RWPE2 (cell line): ENCODE measurements around the gene RASGRF2.

Experiments
- ATAC-seq: fragments of 200-7000 bp; cut with Tn5 transposase; 3 replicates; pipeline ENCODE4 v1.9.1; 2021; ENCODE audit warnings: low read depth
- DNase-seq: peaks from one replicate; pipeline ENCODE4 v3.0.0-alpha.2; 2020; ENCODE audit warnings: low spot score
- H3K27ac ChIP-seq: fragments of 450-650 bp; 2 replicates; pipeline ENCODE4 v1.5.1; 2017; ENCODE audit warnings: mild to moderate bottlenecking; ENCODE audit not compliant: poor library complexity, severe bottlenecking
- H3K27me3 ChIP-seq: fragments of 250-450 bp; sonication (Bioruptor Pico); 2 replicates; pipeline ENCODE4 v1.5.1; 2021; ENCODE audit warnings: mild to moderate bottlenecking, moderate library complexity; ENCODE audit not compliant: insufficient read depth, poor library complexity, severe bottlenecking
- H3K36me3 ChIP-seq: fragments of 250-450 bp; sonication (Bioruptor Pico); 2 replicates; pipeline ENCODE4 v1.5.1; 2020; ENCODE audit warnings: low read depth, mild to moderate bottlenecking, moderate library complexity
- H3K4me1 ChIP-seq: fragments of 250-450 bp; sonication (Bioruptor Pico); 2 replicates; pipeline ENCODE4 v1.5.1; 2021; ENCODE audit warnings: mild to moderate bottlenecking, moderate library complexity; ENCODE audit not compliant: insufficient read depth, poor library complexity, severe bottlenecking
- H3K4me3 ChIP-seq: fragments of 250-450 bp; sonication (Bioruptor Pico); 2 replicates; pipeline ENCODE4 v1.5.1; 2021; ENCODE audit warnings: mild to moderate bottlenecking, moderate library complexity; ENCODE audit not compliant: severe bottlenecking
- H3K9me3 ChIP-seq: fragments of 250-450 bp; sonication (Bioruptor Pico); 2 replicates; pipeline ENCODE4 v1.5.1; 2021; ENCODE audit warnings: mild to moderate bottlenecking, moderate library complexity; ENCODE audit not compliant: severe bottlenecking
- TF ChIP-seq, protein P1 (sequence below): fragments of 450-650 bp; IDR thresholded peaks from one replicate; pipeline ENCODE4 v1.5.1; 2017; ENCODE audit warnings: mild to moderate bottlenecking, moderate library complexity; ENCODE audit not compliant: poor library complexity, severe bottlenecking

RASGRF2 gene

DNA sequence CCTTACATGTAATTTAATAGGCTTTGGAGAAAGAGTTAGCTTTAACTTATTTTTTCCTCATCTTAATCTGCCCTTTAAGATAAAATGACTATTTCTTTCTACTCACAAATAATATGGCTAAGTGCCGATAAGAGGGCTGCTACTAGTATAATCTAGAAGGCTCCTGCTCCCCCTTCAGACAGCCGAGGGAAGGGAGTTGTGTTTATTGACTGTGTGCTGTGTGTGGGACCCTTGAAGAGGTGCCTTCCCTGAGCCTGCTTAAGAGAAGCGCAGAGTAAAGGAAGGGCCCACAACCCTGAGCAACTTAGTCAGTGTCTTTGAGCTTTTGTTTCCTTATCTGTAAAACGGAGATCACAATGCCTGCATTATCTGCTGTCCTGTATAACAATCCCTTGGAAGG, 244.9 kb downstream of the RASGRF2 start:
- Histone ChIP-seq H3K4me1 (no peaks in the 10 kb centered on the region), H3K36me3 (no peaks in the 10 kb centered on the region), H3K27me3 (no peaks in the 10 kb centered on the region), H3K9me3 (no peaks in the 10 kb centered on the region), H3K27ac (no peak overlapping the region), H3K4me3 (no peak overlapping the region)
- ATAC-seq (no peak), DNase-seq (no peak)
- TF ChIP-seq, protein P1, sequence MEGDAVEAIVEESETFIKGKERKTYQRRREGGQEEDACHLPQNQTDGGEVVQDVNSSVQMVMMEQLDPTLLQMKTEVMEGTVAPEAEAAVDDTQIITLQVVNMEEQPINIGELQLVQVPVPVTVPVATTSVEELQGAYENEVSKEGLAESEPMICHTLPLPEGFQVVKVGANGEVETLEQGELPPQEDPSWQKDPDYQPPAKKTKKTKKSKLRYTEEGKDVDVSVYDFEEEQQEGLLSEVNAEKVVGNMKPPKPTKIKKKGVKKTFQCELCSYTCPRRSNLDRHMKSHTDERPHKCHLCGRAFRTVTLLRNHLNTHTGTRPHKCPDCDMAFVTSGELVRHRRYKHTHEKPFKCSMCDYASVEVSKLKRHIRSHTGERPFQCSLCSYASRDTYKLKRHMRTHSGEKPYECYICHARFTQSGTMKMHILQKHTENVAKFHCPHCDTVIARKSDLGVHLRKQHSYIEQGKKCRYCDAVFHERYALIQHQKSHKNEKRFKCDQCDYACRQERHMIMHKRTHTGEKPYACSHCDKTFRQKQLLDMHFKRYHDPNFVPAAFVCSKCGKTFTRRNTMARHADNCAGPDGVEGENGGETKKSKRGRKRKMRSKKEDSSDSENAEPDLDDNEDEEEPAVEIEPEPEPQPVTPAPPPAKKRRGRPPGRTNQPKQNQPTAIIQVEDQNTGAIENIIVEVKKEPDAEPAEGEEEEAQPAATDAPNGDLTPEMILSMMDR: no peak

DNA sequence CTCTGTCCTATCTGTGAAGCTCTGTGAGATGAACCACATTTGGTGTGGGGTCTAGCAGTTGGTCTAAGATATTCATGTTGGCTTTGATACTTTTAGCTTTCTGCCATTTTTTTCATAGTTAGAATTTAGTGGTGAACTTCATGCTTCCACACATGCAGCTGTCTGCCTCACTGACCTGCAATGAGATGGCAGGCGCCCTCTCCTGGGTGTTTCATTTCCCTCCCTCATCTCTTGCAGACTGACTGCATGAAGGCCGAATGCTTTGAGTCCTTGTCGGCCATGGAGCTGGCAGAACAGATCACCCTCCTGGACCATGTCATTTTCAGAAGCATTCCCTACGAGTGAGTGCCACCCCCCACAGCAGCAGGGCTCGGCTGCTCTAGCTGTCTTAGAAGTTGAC, 246.8 kb downstream of the RASGRF2 start:
- no peak for DNase-seq
- TF ChIP-seq, protein P1: peak; percentile 25
- Histone ChIP-seq H3K9me3 (no peaks in the 10 kb centered on the region), H3K4me1 (no peaks in the 10 kb centered on the region), H3K4me3 (no peak overlapping the region), H3K27me3 (no peaks in the 10 kb centered on the region), H3K36me3 (no peaks in the 10 kb centered on the region), H3K27ac (no peak overlapping the region)
- 0 out of 3 replicates have a peak, but pooled peaks have one; percentile 33 for ATAC-seq

DNA sequence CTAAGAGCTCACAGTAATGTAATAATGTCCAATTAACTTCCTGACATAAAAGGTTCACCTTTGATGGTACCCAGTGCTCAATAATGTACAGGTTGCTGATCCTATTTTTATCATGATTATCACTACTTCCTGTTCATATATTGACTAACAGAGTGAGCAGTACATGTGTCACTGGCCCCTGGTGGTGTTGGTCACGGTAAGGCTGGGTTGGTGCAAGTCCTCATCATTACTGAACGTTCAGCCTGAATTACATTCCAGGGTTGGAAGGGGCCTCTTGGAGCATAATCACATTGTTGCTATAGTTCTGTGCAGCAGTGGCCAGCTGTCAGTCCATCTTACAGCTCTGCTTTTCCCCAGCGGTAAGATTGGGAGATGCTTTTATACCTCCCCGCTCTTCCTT, 248.7 kb downstream of the RASGRF2 start:
- no peak for DNase-seq
- no peak overlapping the region for H3K27ac ChIP-seq
- H3K4me1 ChIP-seq: no peaks in the 10 kb centered on the region
- H3K27me3 ChIP-seq: no peaks in the 10 kb centered on the region
- no peaks in the 10 kb centered on the region for H3K36me3 ChIP-seq
- no peaks in the 10 kb centered on the region for H3K9me3 ChIP-seq
- ATAC-seq: peak; percentile 75
- no peak overlapping the region for H3K4me3 ChIP-seq
- TF ChIP-seq, protein P1: no peak

GRCh38 chr5:81209386-81209785, 249.2 kb downstream of the RASGRF2 start:
- Histone ChIP-seq H3K27me3 (no peaks in the 10 kb centered on the region), H3K4me1 (no peaks in the 10 kb centered on the region), H3K36me3 (no peaks in the 10 kb centered on the region), H3K27ac (no peak overlapping the region), H3K9me3 (no peaks in the 10 kb centered on the region), H3K4me3 (no peak overlapping the region)
- ATAC-seq: no peak
- DNase-seq: no peak
- TF ChIP-seq, protein P1: no peak

GRCh38 chr5:81209869-81210493, 249.8 kb downstream of the RASGRF2 start:
- no peaks in the 10 kb centered on the region for H3K9me3 ChIP-seq
- H3K4me1 ChIP-seq: no peaks in the 10 kb centered on the region
- DNase-seq (no peak), ATAC-seq (no peak)
- H3K27ac ChIP-seq: no peak overlapping the region
- H3K27me3 ChIP-seq: no peaks in the 10 kb centered on the region
- no peak overlapping the region for H3K4me3 ChIP-seq
- TF ChIP-seq, protein P1: no peak
- H3K36me3 ChIP-seq: no peaks in the 10 kb centered on the region
